ENCODE measurements around the gene PHF2. TPM values are rescaled to one million over a fixed set of nuclear protein-coding genes. Genes with fewer than 3 reads are reported as not detected.

PHF2 gene
- total RNA-seq, 1 donor from 2014 or later = 22.4 TPM

DNA sequence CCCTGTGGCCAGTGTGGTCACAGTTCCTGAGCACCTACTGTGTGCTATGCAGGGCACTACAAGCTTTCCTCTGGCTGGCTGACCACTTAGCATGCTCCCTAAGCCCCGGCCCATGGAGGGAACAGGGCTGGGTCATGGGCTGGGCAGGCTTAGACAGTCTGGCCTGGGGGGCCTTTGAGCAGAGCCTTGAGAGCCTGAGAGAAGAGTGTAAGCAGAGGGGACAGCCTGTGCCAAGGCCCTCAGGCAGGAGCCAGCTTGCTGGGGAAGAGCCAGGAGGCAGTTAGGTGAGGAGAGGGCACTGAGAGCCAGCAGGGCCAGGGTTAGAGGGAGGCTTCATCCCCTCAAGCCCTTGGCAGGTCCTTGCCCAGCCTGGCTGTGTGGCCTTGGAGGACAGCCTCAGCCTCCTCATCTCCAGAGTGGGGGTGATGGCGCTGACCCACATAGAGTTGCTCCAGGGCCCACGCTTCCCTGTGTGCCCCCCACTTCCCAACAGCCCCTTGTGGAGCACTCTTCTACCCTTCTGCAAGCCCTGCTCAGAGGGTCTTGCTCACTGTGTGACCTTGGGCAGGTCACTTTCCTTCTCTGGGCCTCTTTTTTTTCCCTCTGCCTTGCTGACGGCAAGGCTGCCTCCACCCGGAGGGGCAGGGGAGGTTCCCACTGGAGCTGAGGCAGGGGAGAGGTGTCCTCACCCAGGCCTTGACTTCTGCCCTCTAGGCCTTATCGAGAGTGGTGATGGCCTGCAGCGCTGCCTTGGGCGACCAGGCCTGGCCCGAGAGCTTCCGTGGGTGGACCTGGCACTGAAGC lies 107.1 kb downstream of the PHF2 start:
- DNase-seq = peak; percentile 49
- no peak overlapping the region for H3K4me3 Mint-ChIP-seq
- no peak overlapping the region for H3K27ac Mint-ChIP-seq
- no peaks in the 10 kb centered on the region for H3K9me3 Mint-ChIP-seq
- H3K36me3 Mint-ChIP-seq (ENCODE audit: low read depth) = no peaks in the 10 kb centered on the region
- H3K4me1 Mint-ChIP-seq = peaks cover 3% of the 10 kb centered on the region
- H3K27me3 Mint-ChIP-seq = no peaks in the 10 kb centered on the region
- intact Hi-C loops (cut with micrococcal nuclease) = no loop called here

DNA sequence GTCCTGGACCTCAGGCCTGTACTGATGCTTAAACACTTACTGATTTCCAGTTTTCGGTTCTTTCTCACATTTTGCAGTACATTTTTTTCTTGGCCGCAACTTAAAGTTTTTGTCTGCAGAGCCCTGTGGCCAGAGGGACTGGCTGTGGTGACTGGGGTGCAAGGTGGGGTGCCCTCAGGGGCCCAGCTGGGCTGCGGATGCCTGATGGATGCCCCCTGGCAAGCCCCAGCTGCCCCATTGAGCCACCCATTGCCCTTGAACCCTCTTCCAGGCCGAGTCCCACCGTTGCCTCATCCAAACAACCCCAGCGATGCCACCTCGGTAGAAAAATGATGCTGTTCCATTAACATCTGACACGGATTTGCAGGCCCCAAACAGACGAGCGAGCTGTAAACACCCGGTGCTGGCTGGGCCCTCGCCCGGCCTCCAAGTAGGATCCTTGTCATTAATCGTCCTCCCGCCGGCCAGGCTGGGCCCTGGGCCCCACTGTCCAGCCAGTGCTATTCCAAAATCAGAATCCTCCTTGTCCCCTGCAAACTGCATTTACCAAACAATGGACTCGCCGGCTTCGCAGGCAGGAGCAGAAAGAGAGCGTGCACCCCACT lies 107.9 kb downstream of the PHF2 start:
- H3K27me3 Mint-ChIP-seq = no peaks in the 10 kb centered on the region
- intact Hi-C loops (cut with micrococcal nuclease) = no loop called here
- no peaks in the 10 kb centered on the region for H3K36me3 Mint-ChIP-seq (ENCODE audit: low read depth)
- H3K27ac Mint-ChIP-seq = no peak overlapping the region
- peak; percentile 38 for DNase-seq
- no peaks in the 10 kb centered on the region for H3K9me3 Mint-ChIP-seq
- no peak overlapping the region for H3K4me3 Mint-ChIP-seq
- H3K4me1 Mint-ChIP-seq = peaks cover 3% of the 10 kb centered on the region

DNA sequence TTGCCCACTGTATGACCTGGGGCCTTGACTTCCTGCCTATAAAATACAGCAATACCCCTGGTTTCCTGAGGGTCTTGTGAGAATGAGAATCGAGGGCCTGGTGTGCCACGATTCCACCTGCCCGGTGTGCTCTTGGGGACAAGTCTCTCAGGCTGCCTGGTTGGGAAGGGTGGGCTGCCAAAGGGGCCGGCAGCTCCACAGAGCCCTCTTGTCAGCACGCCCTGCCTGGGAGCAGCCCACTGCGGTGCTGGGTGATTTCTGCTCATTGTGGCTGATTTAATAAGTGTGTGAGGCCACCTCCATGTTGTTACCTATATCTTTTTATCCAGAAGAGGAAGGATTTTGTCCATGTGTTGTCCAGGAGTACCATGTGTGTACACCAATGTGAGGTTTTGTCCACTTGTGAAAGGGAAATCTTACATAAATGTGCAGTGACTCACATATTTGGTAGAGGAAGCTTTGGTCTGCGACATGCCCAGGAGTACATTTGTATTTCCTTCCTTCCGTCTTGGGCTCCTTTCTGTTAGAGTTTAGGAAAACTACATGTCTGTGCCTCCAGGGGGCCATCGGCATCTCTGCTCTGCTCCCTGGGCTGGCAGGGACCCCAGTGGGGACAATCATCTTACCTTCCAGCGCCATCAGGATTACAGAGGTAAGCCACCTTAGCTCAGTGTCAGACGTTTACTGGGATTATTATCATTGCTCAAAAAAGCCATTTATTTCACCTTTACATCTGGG lies 108.6 kb downstream of the PHF2 start:
- Mint-ChIP-seq H3K36me3 (ENCODE audit: low read depth) (no peaks in the 10 kb centered on the region), H3K27me3 (no peaks in the 10 kb centered on the region), H3K4me1 (peaks cover 3% of the 10 kb centered on the region), H3K27ac (no peak overlapping the region), H3K9me3 (peaks cover 3% of the 10 kb centered on the region), H3K4me3 (no peak overlapping the region)
- DNase-seq = peak; percentile 47
- intact Hi-C loops (cut with micrococcal nuclease) = no loop called here

DNA sequence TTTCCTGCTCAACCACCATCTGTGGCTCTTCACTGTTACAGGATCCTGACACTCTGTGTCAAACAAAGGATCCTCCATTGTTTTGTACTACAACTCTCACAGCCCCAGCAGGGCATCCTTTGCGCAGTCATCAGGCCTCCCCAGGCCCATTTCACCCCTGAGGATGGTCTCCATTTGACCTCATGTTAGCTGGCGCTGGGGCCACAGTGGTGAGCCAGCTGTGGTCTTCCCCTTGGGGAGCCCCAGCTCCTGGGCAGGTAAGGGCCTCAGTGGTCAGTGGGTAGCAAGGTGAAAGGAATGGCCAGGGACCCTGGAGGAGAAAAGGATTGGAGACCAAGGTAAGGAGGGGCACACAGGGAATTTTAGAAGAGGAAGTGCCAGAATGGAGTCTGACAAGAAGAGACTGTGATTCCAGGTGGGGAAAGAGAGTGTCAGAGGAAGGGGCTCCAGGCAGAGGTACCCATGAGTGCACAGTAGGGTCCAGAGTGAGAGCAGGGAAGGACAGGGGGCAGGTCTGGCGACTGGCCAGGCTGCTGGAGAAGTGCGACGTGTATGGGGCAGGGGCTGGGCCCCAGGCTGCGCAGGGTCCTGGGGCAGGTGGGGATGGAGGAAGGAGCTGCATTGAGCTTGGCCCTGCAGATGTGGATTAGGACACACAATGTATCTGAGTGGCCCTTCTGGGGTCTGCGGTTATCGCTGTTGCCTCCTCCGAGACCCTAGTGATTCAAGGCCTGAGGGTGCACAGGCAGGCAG lies 109.9 kb downstream of the PHF2 start:
- H3K36me3 Mint-ChIP-seq (ENCODE audit: low read depth) = no peaks in the 10 kb centered on the region
- no peak overlapping the region for H3K27ac Mint-ChIP-seq
- peaks cover 3% of the 10 kb centered on the region for H3K4me1 Mint-ChIP-seq
- H3K4me3 Mint-ChIP-seq = no peak overlapping the region
- DNase-seq = peak; percentile 49
- H3K9me3 Mint-ChIP-seq = peaks cover 3% of the 10 kb centered on the region
- intact Hi-C loops (cut with micrococcal nuclease) = no loop called here
- peaks cover 2% of the 10 kb centered on the region for H3K27me3 Mint-ChIP-seq

DNA sequence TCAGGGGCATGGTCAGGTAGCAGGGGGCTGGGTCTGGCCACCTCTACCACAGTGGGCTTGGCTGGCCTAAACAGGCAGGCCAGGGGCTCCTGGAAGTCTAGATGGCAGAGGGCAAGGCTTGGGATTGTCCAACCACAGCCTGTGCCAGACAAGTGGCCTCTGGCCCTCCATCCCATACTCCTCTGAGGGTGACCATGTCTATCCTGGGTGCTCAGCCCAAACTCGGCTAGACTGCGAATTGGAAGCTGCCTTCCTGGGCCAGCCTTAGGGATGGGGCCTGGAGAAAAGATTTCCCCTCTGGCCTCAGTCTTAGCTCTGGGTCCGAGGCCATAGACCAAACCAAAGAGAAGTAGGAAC lies 110.5 kb downstream of the PHF2 start:
- Mint-ChIP-seq H3K4me3 (no peak overlapping the region), H3K27me3 (peaks cover 2% of the 10 kb centered on the region), H3K27ac (no peak overlapping the region), H3K36me3 (ENCODE audit: low read depth) (no peaks in the 10 kb centered on the region), H3K9me3 (peaks cover 3% of the 10 kb centered on the region), H3K4me1 (peaks cover 3% of the 10 kb centered on the region)
- DNase-seq = peak; percentile 38
- intact Hi-C loops (cut with micrococcal nuclease) = no loop called here

DNA sequence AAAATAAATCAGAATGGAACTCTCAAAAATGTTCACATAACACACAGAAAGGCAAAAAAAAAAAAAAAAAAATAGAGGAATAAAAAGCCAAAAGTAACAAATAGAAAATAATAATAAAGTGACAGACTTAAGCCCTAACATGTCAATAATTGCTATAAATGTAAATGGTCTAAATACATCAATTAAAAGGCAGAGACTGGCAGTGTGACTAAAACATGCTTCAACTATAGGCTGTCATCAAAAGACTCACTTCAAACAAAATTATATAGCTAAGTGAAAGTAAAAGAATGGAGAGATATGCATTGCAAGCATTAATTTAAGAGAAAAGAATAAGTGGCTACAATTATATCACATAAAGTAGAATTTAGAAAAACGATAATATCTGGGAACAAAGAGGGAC lies 114.2 kb downstream of the PHF2 start:
- peaks cover 6% of the 10 kb centered on the region for H3K9me3 Mint-ChIP-seq
- no peaks in the 10 kb centered on the region for H3K36me3 Mint-ChIP-seq (ENCODE audit: low read depth)
- H3K27me3 Mint-ChIP-seq = peaks cover 8% of the 10 kb centered on the region
- H3K4me1 Mint-ChIP-seq = no peaks in the 10 kb centered on the region
- no peak overlapping the region for H3K4me3 Mint-ChIP-seq
- no peak overlapping the region for H3K27ac Mint-ChIP-seq
- DNase-seq = no peak
- intact Hi-C loops (cut with micrococcal nuclease) = no loop called here

DNA sequence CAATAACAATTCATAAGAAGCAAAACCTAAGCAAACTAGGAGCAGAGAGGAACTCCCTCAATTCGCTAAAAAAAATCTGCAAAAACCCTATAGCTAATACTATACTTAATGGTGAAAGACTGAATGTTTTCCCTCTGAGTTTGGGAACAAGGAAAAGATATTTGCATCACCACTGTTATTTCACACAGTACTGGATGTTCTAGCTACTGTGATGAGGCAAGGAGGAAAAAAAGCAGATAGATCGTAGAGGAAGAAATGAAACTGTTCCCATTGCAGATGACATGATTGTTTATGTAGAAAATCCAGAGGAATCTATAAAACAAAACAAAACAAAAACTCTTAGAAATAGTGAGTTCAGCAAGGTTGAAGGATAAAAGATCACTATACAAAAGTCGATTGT lies 116.7 kb downstream of the PHF2 start:
- intact Hi-C loops (cut with micrococcal nuclease) = no loop called here
- Mint-ChIP-seq H3K9me3 (peaks cover 6% of the 10 kb centered on the region), H3K36me3 (ENCODE audit: low read depth) (no peaks in the 10 kb centered on the region), H3K27ac (no peak overlapping the region), H3K4me1 (no peaks in the 10 kb centered on the region), H3K27me3 (peaks cover 8% of the 10 kb centered on the region), H3K4me3 (no peak overlapping the region)
- no peak for DNase-seq

DNA sequence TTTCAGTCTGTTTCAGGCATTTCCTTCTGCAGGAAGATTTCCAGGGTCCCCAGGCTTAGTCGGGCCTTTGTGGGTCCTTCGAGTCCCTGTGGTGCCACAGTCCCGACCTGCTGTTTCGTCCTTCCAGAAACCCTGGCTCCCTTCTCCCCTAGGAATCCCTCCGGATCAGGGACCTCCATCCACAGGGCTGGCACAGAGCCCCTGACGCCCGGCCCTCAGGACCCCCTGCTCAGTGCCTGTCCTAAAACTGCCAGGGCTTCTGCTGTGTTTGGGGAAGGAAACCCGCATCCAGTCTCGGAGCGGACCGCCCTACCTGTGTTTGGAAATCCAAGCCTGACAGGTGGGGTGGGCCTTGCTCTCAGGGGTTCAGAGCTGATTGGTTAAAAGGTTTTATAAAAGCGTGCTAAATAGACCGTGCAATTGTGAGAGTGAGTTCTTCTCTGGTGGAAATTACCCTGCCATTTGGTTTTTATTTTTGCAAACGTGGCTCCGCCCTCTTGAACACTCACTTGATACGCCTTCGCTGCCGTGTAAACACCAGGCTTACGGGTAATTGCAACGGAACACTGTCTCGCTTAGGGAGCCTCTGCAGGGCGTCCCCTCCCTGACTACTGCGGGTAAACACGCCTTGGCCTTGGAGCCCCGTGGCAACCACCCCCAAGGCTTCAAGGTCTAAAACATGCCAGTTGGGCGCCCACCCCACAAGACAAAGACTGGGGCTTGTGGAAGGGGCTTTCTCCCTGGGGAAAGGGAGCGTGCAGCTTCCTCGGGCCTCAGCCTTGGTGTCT lies 121.2 kb downstream of the PHF2 start:
- Mint-ChIP-seq H3K27me3 (peaks cover 3% of the 10 kb centered on the region), H3K4me1 (no peaks in the 10 kb centered on the region), H3K27ac (no peak overlapping the region), H3K36me3 (ENCODE audit: low read depth) (no peaks in the 10 kb centered on the region), H3K9me3 (peaks cover 3% of the 10 kb centered on the region), H3K4me3 (no peak overlapping the region)
- peak; percentile 42 for DNase-seq
- intact Hi-C loops (cut with micrococcal nuclease) = no loop called here

DNA sequence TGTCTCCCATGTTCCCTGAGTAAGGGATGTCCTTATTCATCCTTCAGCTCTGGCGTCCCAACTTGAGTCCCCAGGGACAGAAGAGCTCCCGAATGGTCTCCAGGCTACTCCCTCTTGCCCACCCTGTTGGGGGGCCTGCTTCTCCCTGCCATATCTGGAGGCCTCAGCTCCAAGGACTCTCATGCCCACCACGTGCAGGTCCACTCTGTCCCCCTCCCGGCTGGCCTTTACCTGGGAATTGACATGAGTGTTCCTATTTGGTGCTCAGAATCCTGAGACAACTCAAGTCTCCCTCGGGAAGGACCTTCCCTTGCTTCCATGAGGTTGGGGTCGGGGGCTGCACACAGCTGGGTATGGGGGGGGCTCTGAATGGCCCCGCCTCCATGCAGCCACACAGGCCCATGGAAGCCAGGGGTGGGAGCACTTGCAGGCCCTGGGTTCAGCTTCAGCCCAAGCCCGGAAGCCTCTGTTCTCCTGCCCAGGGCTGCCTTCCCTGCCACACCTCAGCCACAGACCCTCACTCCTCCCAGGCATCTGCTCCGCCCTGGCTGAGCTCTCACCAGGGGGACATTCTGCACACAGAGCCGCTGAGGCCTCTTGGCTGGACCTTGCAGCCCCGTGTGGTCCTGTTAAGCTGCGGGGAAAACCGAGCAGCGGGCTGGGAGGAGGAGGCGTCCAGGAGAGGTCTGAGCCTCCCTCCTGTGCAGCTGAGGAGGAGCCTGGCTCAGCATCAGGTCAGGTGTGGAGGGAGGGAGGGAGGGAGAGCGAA lies 121.9 kb downstream of the PHF2 start:
- peaks cover 3% of the 10 kb centered on the region for H3K27me3 Mint-ChIP-seq
- H3K27ac Mint-ChIP-seq = no peak overlapping the region
- H3K36me3 Mint-ChIP-seq (ENCODE audit: low read depth) = no peaks in the 10 kb centered on the region
- H3K4me1 Mint-ChIP-seq = no peaks in the 10 kb centered on the region
- intact Hi-C loops (cut with micrococcal nuclease) = no loop called here
- no peak overlapping the region for H3K4me3 Mint-ChIP-seq
- peak; percentile 49 for DNase-seq
- peaks cover 3% of the 10 kb centered on the region for H3K9me3 Mint-ChIP-seq

DNA sequence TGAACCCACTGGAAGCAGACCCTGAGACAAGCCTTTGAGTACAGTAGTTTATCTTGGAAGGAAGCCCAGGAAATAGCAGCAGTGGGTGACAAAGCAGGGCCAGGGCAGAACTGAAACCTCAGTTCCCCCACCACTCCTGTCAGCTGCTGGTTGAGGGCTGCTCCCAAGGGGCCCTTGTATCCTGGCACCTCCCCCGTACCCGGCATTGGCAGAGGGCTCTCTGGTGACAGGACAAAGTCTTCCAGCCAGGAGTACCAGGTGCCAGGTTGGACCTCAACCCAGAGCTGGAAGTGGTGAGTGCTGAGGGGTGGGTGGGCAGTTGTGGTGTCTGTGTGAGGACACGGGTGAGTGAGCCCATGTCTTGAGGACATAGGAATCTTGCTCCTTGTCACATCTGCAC lies 123.3 kb downstream of the PHF2 start:
- Mint-ChIP-seq H3K27ac (no peak overlapping the region), H3K4me3 (no peak overlapping the region), H3K4me1 (no peaks in the 10 kb centered on the region), H3K36me3 (ENCODE audit: low read depth) (no peaks in the 10 kb centered on the region), H3K9me3 (no peaks in the 10 kb centered on the region), H3K27me3 (peaks cover 3% of the 10 kb centered on the region)
- intact Hi-C loops (cut with micrococcal nuclease) = no loop called here
- no peak for DNase-seq

DNA sequence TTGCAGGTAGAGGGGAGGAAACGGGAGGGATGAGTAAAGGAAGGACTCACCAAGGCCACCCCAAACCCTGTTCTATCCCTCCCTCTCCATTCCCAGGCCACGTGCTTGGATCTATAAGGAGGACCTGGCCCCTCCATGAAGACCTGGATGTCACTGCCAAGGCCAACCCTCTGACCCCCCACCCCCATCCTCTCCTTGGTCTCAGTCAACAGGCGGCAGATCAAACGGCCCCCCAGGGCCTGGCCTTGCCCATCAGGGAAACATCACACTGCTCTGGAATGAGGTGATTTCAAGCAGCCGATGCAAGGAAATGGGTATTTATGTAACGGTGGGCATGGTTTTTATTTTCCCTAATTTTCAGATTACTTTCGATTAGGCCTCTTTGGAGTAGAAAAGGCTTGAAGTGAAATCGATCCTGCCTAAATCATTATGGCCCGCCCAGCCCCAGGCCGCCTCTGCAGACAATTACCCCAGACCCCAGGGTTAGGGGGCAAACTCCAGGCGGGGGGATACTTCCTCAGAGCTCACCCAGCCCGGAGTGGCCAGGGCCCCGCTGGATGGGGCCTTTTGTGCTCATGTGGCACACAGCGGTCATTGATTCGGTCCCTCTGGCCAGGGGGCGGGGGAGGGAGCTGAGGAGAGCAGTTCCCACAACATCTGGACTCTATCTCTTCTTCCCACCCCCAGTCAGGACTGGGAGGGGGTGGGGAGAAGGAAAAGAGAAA lies 125.3 kb downstream of the PHF2 start:
- peaks cover 3% of the 10 kb centered on the region for H3K27me3 Mint-ChIP-seq
- H3K4me3 Mint-ChIP-seq = no peak overlapping the region
- H3K9me3 Mint-ChIP-seq = no peaks in the 10 kb centered on the region
- no peaks in the 10 kb centered on the region for H3K4me1 Mint-ChIP-seq
- no peak overlapping the region for H3K27ac Mint-ChIP-seq
- no peaks in the 10 kb centered on the region for H3K36me3 Mint-ChIP-seq (ENCODE audit: low read depth)
- intact Hi-C loops (cut with micrococcal nuclease) = no loop called here
- no peak for DNase-seq

DNA sequence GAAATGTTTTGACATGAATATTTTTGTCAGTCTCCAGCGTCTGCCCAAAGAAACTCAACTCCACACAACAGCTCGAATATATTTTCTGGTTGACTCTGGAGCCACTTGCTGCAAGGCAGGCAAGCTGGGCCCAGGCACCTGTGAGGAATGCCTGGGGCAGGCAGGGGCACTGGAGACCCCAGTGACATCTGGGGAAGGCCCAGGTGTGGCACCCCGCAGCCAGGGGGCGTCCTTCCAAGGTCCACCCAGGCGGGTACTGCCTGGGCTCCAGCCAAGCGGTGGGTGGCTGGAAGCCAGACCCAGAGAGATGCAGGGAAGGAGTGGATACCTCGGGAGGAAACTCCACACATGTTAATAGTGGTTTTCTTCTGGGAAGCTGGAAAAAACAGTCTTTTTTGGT lies 125.9 kb downstream of the PHF2 start:
- Mint-ChIP-seq H3K27me3 (peaks cover 3% of the 10 kb centered on the region), H3K4me1 (no peaks in the 10 kb centered on the region), H3K36me3 (ENCODE audit: low read depth) (no peaks in the 10 kb centered on the region), H3K27ac (no peak overlapping the region), H3K4me3 (no peak overlapping the region), H3K9me3 (no peaks in the 10 kb centered on the region)
- intact Hi-C loops (cut with micrococcal nuclease) = no loop called here
- DNase-seq = no peak
